DND-41 (cell line): ENCODE measurements around the gene CCL25.
"Not testable (repeated sequence)": the region's sequence is repeated elsewhere in the genome, so short reads cannot be mapped to it uniquely, and the experiment has no call there.

Experiments used
- ATAC-seq: fragments of 200-7000 bp; cut with Tn5 transposase; 3 replicates; pipeline ENCODE4 v1.9.1; 2021; ENCODE audit warnings: low read depth; ENCODE audit not compliant: insufficient read depth
- DNase-seq: peaks from one replicate; pipeline ENCODE4 v3.0.0-alpha.2; 2020
- H2AFZ ChIP-seq: 2 replicates; pipeline ENCODE4 v1.6.0; 2012; ENCODE audit warnings: low read depth, low read length
- H3K27ac ChIP-seq: 2 replicates; pipeline ENCODE4 v1.5.1; 2012; ENCODE audit warnings: low read length, inconsistent platforms
- H3K27me3 ChIP-seq: fragments of 200-600 bp; sonication (generic); 2 replicates; pipeline ENCODE4 v1.6.0; 2012; ENCODE audit warnings: low read length, mild to moderate bottlenecking, inconsistent platforms; ENCODE audit not compliant: insufficient read depth, poor library complexity
- H3K36me3 ChIP-seq: 2 replicates; pipeline ENCODE4 v1.5.1; 2012; ENCODE audit warnings: low read length, inconsistent platforms; ENCODE audit not compliant: insufficient read depth
- H3K4me1 ChIP-seq: 2 replicates; pipeline ENCODE4 v1.5.1; 2012; ENCODE audit warnings: mild to moderate bottlenecking, low read length; ENCODE audit not compliant: insufficient read depth
- H3K4me2 ChIP-seq: 2 replicates; pipeline ENCODE4 v1.6.0; 2012; ENCODE audit warnings: mild to moderate bottlenecking, moderate library complexity, low read length, inconsistent platforms; ENCODE audit not compliant: insufficient read depth
- H3K4me3 ChIP-seq, 2 experiments: fragments of 200-600 bp in 1 of 2; shearing (Covaris generic) in 1 of 2; 2 replicates each; pipeline ENCODE4 v1.5.1; 2012 to 2016; ENCODE audit warnings: inconsistent platforms in 2 of 2, low read length in 2 of 2, mild to moderate bottlenecking in 2 of 2, low read depth in 1 of 2, moderate library complexity in 1 of 2
- H3K79me2 ChIP-seq: 2 replicates; pipeline ENCODE4 v1.6.0; 2012; ENCODE audit warnings: low read length, inconsistent platforms; ENCODE audit not compliant: insufficient read depth
- H3K9ac ChIP-seq: 2 replicates; pipeline ENCODE4 v1.6.0; 2012; ENCODE audit warnings: low read depth, mild to moderate bottlenecking, inconsistent platforms, low read length, moderate library complexity
- H3K9me3 ChIP-seq: 2 replicates; pipeline ENCODE4 v1.5.1; 2012; ENCODE audit warnings: low read length, moderate library complexity, mild to moderate bottlenecking, inconsistent platforms; ENCODE audit not compliant: insufficient read depth, severe bottlenecking
- H4K20me1 ChIP-seq: 2 replicates; pipeline ENCODE4 v1.6.0; 2012; ENCODE audit warnings: low read length; ENCODE audit not compliant: insufficient read depth
- CTCF ChIP-seq: IDR thresholded peaks from 2 replicates; pipeline ENCODE4 v1.5.1; 2012; ENCODE audit warnings: borderline replicate concordance, low read length, moderate library complexity, mild to moderate bottlenecking; ENCODE audit not compliant: poor library complexity, severe bottlenecking; ENCODE audit errors: extremely low read depth
- EZH2 ChIP-seq: IDR thresholded peaks from 3 replicates; pipeline ENCODE4 v1.6.1; 2012; ENCODE audit warnings: borderline replicate concordance, low read depth, mild to moderate bottlenecking, moderate library complexity, low read length, inconsistent platforms; ENCODE audit not compliant: severe bottlenecking

The CCL25 gene

DNA sequence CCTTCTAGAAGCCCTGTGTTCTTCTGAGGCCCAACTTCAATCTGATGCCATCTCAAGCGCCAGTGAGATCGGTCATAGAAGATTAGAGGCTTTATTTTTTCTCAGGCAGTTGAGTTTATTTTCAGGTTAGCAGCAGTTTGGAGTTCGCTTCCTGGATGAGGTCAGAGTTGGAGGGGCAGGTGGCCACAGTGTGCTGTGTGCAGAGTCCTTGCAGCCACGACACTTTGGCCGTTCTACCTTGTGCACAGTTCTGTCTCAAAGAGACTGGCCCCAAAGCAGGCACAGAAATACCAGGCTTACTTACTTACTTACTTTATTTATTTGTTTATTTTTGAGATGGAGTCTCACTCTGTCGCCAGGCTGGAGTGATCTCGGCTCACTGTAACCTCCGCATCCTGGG, 31.2 kb upstream of the CCL25 start:
- Histone ChIP-seq H3K9me3 (no peaks in the 10 kb centered on the region), H3K4me1 (no peaks in the 10 kb centered on the region), H3K79me2 (no peaks in the 10 kb centered on the region), H3K4me2 (no peak overlapping the region), H2AFZ (no peak overlapping the region), H3K4me3 (no peak overlapping the region), H3K9ac (no peak overlapping the region), H3K36me3 (no peaks in the 10 kb centered on the region), H3K27ac (no peak overlapping the region), H3K27me3 (no peaks in the 10 kb centered on the region), H4K20me1 (no peaks in the 10 kb centered on the region)
- no peak for DNase-seq
- no peak for TF ChIP-seq CTCF
- TF ChIP-seq EZH2 = no peak
- ATAC-seq = no peak

DNA sequence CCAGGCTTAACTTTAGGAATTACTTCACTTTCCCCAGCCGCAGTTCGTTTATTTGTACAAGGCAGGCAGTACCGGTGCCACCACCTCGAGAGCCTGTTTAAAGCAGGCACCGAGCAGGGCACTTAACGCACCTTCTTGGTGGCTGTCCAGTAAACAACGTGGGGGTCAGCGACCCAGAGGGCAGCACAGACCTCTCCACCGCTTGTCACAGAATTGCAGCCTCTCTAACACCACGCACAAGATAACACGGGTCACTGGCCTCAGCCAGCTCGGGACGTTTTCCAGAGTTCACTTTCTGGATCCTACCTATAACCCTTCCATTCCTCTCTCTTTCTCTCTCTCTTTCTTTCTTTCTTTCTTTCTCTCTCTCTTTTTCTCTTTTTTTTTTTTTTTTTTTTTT, 30.3 kb upstream of the CCL25 start:
- H2AFZ ChIP-seq = no peak overlapping the region

GRCh38 chr19:8023371-8023770, 29.2 kb upstream of the CCL25 start:
- no peaks in the 10 kb centered on the region for H3K9me3 ChIP-seq
- TF ChIP-seq EZH2 (no peak), CTCF (no peak)
- H4K20me1 ChIP-seq = no peaks in the 10 kb centered on the region
- no peak overlapping the region for H3K4me3 ChIP-seq
- no peak for DNase-seq
- H3K27ac ChIP-seq = no peak overlapping the region
- H3K27me3 ChIP-seq = no peaks in the 10 kb centered on the region
- no peak overlapping the region for H3K9ac ChIP-seq
- ATAC-seq = no peak
- H3K4me2 ChIP-seq = no peak overlapping the region
- H3K79me2 ChIP-seq = no peaks in the 10 kb centered on the region
- H2AFZ ChIP-seq = no peak overlapping the region
- H3K4me1 ChIP-seq = no peaks in the 10 kb centered on the region
- H3K36me3 ChIP-seq = no peaks in the 10 kb centered on the region

More for the DNA sequence above, 30.3 kb upstream of the CCL25 start:
- TF ChIP-seq EZH2 (no peak), CTCF (no peak)
- Histone ChIP-seq H3K9ac (no peak overlapping the region), H3K9me3 (no peaks in the 10 kb centered on the region), H3K27ac (no peak overlapping the region), H3K27me3 (no peaks in the 10 kb centered on the region), H3K36me3 (no peaks in the 10 kb centered on the region), H3K4me2 (no peak overlapping the region), H4K20me1 (no peaks in the 10 kb centered on the region), H3K4me1 (no peaks in the 10 kb centered on the region), H3K4me3 (no peak overlapping the region), H3K79me2 (no peaks in the 10 kb centered on the region)
- DNase-seq = no peak
- ATAC-seq = no peak

DNA sequence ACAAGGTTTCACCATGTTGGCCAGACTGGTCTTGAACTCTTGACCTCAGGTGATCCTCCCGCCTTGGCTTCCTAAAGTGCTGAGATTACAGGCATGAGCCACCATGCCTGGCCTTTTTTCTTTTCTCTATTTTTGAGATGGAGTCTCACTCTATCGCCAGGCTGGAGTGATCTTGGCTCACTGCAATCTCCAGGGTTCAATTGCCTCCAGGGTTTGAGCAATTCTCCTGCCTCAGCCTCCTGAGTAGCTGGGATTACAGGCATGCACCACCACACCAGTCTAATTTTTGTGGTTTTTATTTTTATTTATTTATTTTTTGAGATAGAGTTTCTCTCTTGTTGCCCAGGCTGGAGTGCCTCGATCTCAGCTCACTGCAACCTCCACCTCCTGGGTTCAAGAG, 28.3 kb upstream of the CCL25 start:
- not testable (repeated sequence) for H3K36me3 ChIP-seq, H2AFZ ChIP-seq, H4K20me1 ChIP-seq, ATAC-seq, H3K9me3 ChIP-seq, DNase-seq, H3K4me3 ChIP-seq, H3K9ac ChIP-seq, H3K4me2 ChIP-seq, H3K79me2 ChIP-seq, H3K27me3 ChIP-seq, H3K4me1 ChIP-seq, H3K27ac ChIP-seq
